Upper lobe of right lung (tissue), 1 donor: ENCODE data around the gene MXRA8. TPM values are rescaled to one million over a fixed set of nuclear protein-coding genes. Genes with fewer than 3 reads are reported as not detected.

ENCODE experiments used
- ATAC-seq: fragments of 200-7000 bp; cut with Tn5 transposase; one replicate; pipeline ENCODE4 v1.9.1; 2020; ENCODE audit warnings: mild to moderate bottlenecking, moderate library complexity
- DNase-seq: peaks from one replicate; pipeline ENCODE4 v3.0.0-alpha.2; 2020
- H3K27ac ChIP-seq: fragments of 200-600 bp; one replicate; pipeline ENCODE4 v1.8.0; 2022
- H3K27me3 ChIP-seq: fragments of 200-600 bp; one replicate; pipeline ENCODE4 v1.8.0; 2022; ENCODE audit warnings: mild to moderate bottlenecking
- H3K36me3 ChIP-seq: fragments of 200-600 bp; one replicate; pipeline ENCODE4 v1.8.0; 2022
- H3K4me1 ChIP-seq: fragments of 200-600 bp; one replicate; pipeline ENCODE4 v1.8.0; 2022
- H3K4me3 ChIP-seq: fragments of 200-600 bp; one replicate; pipeline ENCODE4 v1.8.0; 2022; ENCODE audit warnings: mild to moderate bottlenecking
- H3K9me3 ChIP-seq: fragments of 200-600 bp; one replicate; pipeline ENCODE4 v1.8.0; 2022
- intact Hi-C: fragments of 100-400 bp; cut with DNase I; formaldehyde crosslinking; loops from one replicate; pipeline ENCODE4 v1.11.0; 2022
- total RNA-seq: library from RNA; stranded (reverse); fragmentation: NEBNext Ultra II Directional; extraction: Animal tissue kit (Norgen Biotek cat#: 25700); gene quantifications from one replicate; pipeline ENCODE4 v1.2.1, GENCODE V29; 2021
- TF ChIP-seq, protein P1 (sequence below): fragments of 200-600 bp; IDR thresholded peaks from one replicate; pipeline ENCODE4 v1.8.0; 2022; ENCODE audit warnings: antibody characterized with exemption
- donor health status: DM: no; HTN: yes; CAD: no; lungs with severe emphysema.

The MXRA8 gene
- total RNA-seq, 1 donor from 2014 or later = 66.3 TPM

GRCh38 chr1:1309251-1310108 is 48.9 kb downstream of the MXRA8 start:
- TF ChIP-seq, protein P1, sequence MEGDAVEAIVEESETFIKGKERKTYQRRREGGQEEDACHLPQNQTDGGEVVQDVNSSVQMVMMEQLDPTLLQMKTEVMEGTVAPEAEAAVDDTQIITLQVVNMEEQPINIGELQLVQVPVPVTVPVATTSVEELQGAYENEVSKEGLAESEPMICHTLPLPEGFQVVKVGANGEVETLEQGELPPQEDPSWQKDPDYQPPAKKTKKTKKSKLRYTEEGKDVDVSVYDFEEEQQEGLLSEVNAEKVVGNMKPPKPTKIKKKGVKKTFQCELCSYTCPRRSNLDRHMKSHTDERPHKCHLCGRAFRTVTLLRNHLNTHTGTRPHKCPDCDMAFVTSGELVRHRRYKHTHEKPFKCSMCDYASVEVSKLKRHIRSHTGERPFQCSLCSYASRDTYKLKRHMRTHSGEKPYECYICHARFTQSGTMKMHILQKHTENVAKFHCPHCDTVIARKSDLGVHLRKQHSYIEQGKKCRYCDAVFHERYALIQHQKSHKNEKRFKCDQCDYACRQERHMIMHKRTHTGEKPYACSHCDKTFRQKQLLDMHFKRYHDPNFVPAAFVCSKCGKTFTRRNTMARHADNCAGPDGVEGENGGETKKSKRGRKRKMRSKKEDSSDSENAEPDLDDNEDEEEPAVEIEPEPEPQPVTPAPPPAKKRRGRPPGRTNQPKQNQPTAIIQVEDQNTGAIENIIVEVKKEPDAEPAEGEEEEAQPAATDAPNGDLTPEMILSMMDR = no peak
- Histone ChIP-seq H3K27me3 (no peaks in the 10 kb centered on the region), H3K4me3 (peak overlapping the region; percentile 92), H3K27ac (peak overlapping the region; percentile 91), H3K4me1 (peaks cover 39% of the 10 kb centered on the region), H3K9me3 (no peaks in the 10 kb centered on the region), H3K36me3 (peaks cover 40% of the 10 kb centered on the region)
- ATAC-seq = no peak
- intact Hi-C loops = no loop called here
- no peak for DNase-seq

DNA sequence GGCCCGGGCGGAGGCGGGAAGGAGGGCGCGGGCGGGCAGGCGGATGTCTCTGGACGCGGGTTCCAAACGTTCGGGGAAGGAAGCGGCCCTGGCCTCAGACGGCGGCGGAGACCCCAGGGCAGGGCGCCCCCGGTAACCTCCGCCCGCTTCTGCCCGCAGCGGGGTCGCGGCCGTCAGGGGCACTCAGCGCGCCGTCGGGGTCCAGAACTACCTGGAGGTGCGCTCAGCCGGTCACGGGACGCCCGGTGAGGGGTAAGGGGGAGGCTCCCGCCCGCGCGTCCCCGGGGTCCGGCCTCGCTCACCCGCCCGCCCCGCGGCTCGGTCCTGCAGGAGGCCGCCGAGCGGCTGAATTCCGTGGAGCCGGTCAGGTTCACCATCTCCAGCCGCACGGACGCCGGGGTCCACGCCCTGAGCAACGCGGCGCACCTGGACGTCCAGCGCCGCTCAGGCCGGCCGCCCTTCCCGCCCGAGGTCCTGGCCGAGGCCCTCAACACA is 49.6 kb downstream of the MXRA8 start:
- peak overlapping the region; percentile 91 for H3K27ac ChIP-seq
- no peaks in the 10 kb centered on the region for H3K9me3 ChIP-seq
- H3K4me3 ChIP-seq = peak overlapping the region; percentile 92
- H3K36me3 ChIP-seq = peaks cover 33% of the 10 kb centered on the region
- TF ChIP-seq, protein P1 = no peak
- no peaks in the 10 kb centered on the region for H3K27me3 ChIP-seq
- intact Hi-C loops = no loop called here
- DNase-seq (peak; percentile 77), ATAC-seq (peak; percentile 1)
- peaks cover 41% of the 10 kb centered on the region for H3K4me1 ChIP-seq

DNA sequence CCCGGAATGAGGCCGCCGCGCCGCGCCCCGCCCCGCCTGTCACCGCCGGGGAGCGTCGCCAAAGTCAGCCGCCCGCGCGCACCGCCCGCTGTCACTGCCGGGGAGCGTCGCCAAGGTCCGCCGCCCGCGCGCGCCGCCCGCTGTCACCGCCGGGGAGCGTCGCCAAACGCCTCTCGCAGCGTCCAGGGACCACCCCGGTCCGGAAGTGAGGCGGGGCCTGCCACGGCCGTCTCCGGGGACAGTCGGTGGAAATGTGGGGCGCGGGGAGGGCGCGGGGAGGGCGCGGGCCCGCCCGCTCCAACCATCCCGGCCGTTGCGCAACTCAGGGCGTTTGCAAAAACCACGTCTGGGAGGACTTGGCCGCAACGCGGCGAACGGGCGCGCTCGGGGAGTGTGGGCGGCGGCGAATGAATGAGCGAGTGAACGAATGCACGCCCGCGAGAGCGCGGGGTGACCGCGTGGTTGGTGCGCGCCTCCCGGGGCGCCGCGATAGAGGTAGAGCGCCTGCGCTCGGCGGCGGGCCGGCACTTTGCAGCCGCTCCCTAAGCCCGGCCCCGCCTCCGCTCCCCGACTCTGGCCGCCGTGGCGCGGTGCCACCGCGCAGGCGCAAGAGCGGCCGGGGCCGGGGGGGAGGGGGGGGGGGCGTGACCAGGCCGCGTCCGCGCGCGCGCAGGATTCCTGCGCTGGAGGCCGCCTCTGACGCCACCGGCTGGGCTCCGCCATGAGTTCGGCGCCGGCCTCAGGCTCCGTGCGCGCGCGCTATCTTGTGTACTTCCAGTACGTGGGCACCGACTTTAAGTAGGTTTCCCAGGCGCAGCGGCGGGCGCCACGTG is 50.2 kb downstream of the MXRA8 start, which contains the start of the genes ACAP3 and PUSL1:
Gene ACAP3, minus strand, starts transcription at position 8 of the 833 bp plus-strand sequence. CDS start 115 bp downstream, outside the sequence.
Gene PUSL1, plus strand, starts transcription at position 675 of the 833 bp plus-strand sequence. Its CDS starts 47 bp downstream, at position 722.
- intact Hi-C loops = no loop called here
- Histone ChIP-seq H3K27ac (peak within 1 kb of the TSS; percentile 91), H3K36me3 (peaks cover 27% of the 10 kb centered on the region), H3K9me3 (no peaks in the 10 kb centered on the region), H3K4me1 (peaks cover 41% of the 10 kb centered on the region), H3K27me3 (no peaks in the 10 kb centered on the region), H3K4me3 (peak within 1 kb of the TSS; percentile 92)
- TF ChIP-seq, protein P1 = peak; percentile 13
- DNase-seq = peak; percentile 95
- ATAC-seq = peak; percentile 81

GRCh38 chr1:1307261-1307922 is 51.0 kb downstream of the MXRA8 start:
- Histone ChIP-seq H3K9me3 (no peaks in the 10 kb centered on the region), H3K27me3 (no peaks in the 10 kb centered on the region), H3K27ac (peak overlapping the region; percentile 74), H3K4me1 (peaks cover 41% of the 10 kb centered on the region), H3K4me3 (peak overlapping the region; percentile 92), H3K36me3 (peaks cover 19% of the 10 kb centered on the region)
- intact Hi-C loops = no loop called here
- ATAC-seq (peak; percentile 3), DNase-seq (peak; percentile 83)
- TF ChIP-seq, protein P1 = no peak

DNA sequence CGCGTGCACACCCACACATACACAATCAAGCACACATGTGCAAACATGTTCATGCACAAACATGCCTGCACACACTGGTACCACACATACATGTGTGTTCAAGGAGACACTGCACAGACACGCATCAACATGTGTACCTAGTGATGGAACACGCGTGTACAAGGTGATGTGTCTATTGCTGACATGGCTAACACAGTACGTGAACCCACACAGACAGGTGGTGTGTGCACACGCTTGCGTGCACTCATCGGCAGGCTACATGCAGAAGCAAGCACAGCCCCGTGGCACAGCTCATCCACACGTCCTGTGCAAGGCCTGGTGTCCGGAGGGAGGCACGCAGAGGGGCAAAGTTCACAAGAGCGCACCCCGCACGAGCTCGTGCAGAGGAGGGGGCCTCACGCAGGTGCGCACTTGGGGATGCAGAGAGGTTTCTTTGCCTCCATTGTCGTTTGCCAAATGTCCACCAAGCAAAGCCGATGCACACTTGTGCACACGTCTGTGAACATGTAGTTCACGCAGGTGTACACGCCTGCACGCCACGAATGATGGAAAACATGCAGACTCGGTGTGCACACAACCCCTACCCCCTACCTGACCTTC is 51.6 kb downstream of the MXRA8 start:
- no peak overlapping the region for H3K27ac ChIP-seq
- no peaks in the 10 kb centered on the region for H3K9me3 ChIP-seq
- H3K36me3 ChIP-seq = peaks cover 14% of the 10 kb centered on the region
- intact Hi-C loops = no loop called here
- ATAC-seq = no peak
- H3K27me3 ChIP-seq = no peaks in the 10 kb centered on the region
- H3K4me3 ChIP-seq = peak overlapping the region; percentile 92
- TF ChIP-seq, protein P1 = no peak
- H3K4me1 ChIP-seq = peaks cover 41% of the 10 kb centered on the region
- no peak for DNase-seq
